GM18870 (cell line): ENCODE measurements around the gene NTHL1.
"Not testable (repeated sequence)": the region's sequence is repeated elsewhere in the genome, so short reads cannot be mapped to it uniquely, and the experiment has no call there.

Source experiments
- ATAC-seq: cut with Tn5 transposase; IDR thresholded peaks from one replicate; pipeline ENCODE4 v1.9.1; 2021; ENCODE audit warnings: moderate library complexity; ENCODE audit not compliant: unreplicated experiment

The NTHL1 gene

DNA sequence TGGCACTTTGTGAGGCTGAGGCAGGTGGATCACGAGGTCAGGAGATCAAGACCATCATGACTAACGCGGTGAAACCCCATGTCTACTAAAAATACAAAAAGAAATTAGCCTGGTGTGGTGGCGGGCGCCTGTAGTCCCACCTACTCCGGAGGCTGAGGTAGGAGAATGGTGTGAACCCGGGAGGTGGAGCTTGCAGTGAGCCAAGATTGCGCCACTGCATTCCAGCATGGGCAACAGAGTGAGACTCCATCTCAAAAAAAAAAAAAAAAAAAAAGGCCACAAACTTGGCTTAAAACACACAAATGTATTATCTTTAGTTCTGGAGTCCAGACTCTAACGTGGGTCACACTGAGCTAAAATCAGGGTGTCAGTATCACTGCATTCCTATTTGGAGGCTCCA, 35.9 kb downstream of the NTHL1 start:
- ATAC-seq = not testable (repeated sequence)

DNA sequence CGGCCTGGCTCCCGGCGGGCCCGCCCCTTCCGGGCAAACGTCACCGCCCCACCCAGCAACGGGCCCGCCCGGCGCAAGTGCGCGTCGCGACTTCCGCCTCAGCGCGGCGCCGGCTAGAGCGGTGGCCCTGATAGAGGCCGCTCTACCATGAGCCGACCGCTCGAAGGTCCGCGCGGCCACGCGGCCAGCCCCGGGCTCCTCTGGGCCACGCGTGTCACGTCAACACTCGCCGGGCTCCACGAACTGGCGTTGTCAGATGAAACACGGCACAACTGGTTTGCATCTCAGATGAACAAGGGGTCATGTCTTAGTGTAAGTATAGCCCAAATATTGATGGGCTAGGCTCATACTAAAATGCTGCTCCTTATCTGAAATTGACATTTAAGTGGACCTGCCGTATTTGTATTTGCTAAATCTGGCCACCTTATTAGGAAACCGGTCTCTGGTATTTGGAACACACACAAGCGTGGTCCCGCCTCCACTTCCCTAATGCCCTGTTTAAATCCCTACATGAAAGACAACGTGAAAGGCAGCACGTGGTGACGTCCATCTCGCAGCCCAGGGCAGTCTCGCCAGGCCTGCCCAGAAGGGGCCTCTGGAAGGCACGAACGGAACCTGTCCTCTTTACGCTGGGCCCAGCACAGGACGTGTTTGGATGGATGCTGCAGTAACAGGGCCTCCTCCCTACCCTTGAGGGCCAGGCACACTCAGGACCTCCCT, 37.7 kb downstream of the NTHL1 start, which contains the start of gene ZNF598:
Gene ZNF598, minus strand, starts transcription at position 31 of the 720 bp plus-strand sequence.
- no peak for ATAC-seq

DNA sequence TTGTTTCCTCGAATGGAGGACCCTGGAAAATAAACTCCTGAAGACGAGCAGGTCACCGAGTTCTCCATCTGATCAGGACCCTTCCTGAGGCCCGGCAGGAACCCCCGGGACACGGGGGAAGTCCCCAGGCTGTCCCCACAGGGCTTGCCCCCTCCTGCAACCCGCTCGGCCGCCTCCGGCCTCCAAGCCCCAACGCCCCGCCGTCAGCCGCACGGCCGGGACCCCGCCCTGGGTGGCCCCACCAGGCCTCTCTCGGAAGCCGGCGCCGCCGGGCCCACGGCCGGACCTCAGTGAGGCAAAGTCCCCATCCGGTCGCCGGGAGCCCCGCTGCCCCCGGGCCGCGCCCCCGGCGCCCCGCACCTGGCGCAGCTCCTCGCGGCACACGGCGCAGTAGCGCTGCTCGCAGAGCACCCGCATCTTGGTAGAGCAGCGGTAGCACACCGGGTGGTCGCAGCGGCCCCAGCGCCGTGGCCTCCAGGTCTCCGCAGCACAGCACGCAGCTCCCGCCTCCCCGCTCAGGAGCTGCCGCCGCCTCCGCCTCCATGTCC, 38.4 kb downstream of the NTHL1 start:
- no peak for ATAC-seq

DNA sequence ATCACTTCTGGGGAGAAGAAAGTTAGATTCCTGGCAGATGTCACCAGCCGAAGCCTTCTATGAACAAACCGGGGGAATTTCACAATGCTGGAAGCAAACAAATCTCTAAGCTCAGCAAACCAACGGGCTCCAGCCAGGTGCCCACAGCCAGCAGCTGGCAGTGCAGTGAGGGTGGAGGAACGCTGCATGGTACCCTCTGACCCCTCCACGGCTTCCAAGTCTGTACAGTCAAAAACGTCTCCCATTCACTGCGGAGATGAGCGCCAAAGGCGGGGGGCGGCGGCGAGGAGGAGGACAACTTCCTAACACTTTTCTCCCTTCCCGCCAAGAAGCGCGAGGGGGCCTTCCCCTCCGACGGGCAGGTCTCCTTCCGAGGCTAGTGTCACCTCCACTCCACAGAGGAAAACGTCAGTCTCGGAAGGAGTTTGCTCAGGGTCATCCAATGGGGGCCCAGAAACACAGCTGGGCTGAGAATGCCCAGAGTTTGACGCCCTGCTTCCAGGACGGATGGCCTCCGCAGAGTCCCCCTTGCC, 38.9 kb downstream of the NTHL1 start:
- ATAC-seq = no peak

DNA sequence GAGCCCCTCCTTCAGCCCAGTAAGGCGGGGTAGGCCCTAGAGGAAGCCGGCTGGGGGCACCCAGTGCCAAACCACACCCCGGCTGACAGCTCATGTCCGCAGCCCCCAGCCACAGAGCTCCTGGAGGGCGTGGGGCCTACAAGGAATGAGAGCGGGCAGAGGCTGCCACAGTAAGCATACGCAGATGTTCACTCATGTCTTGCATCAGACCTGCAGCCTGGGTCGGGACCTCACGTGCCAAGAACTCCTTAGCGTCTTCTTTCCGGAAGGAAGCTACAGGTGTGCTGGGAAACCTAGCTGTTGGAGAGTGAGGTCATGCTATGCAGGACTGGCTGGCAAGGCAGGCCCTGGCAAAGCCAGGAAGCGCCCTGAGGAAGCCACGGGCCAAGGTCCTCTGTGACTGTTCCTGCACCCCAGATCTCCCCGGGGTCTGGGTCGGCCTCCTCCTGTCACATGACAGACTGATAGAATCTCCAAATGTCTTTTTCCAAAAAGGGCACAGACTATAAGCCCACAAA, 39.6 kb downstream of the NTHL1 start:
- ATAC-seq = no peak

DNA sequence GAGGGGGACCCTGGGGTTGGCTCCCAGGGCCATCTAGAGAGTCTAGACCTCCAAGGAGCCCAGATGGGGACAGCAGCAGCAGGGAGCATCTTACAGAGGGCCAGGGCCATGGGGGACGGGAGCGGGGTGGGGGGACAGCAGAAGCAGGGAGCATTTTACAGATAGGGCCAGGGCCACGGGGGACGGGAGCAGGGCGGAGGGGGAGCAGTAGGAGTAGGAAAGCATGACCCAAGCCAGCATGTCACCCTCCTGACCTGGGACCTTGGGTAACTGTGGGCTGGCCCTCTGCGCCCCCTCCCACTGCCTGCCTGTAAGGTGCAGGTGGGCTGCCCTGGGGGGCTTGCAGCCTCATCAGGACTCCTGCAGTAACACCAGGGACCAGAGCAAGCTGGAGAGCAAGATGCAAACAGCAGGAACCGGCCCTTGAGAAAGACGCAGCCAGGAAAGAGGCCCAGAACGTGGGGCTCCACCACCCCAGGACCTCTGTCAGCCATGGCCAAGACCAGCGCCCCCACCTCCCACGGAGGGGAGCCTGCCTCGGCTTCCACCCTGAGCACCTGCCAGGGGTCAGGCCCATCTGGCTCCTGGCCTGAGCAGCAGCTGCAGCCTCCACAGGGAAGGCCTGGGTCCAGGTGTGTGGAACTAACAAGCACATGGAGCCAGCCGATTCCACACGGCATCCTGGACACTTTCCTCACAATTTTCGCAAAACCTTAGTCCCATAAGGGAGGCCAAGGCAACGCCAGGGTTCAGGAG, 40.4 kb downstream of the NTHL1 start:
- no peak for ATAC-seq

DNA sequence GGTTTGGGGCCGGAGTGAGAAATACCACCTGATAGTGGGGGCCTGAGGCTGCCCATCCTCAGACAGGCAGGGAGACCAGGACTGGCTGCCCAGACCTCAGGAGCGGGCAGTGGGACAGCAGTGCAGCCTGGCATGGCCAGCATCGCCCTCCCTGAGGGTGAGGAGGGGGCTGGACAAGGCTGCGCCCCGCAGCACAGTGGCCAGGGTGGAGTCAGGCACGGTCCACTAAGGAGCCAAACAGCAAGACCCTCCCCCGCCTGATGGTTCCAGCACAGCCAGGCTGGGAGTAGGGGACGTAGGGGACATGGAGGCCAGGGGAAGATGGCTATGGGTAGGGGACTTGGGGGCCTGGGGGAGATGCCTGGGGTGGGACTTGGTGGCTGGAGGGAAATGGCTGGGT, 41.3 kb downstream of the NTHL1 start:
- ATAC-seq = no peak

DNA sequence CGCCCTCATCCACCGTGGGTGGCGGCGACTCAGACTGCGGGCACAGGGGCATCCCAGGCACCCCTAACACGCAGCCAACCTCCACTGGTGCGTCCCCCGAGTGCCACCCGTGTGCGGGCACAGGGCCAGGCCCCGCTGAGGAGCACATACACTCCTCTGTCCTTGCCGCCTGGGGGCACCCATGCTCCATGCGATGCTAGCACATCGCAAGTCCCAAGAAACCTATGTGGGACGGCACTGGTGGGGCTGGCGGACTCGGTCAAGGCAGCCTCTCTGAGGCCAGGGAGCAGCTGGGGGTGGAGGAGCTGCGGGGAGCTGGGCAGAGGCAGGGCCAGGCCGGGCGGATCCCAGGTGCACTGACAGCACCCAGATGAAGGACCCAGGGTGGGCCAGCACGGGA, 42.0 kb downstream of the NTHL1 start:
- no peak for ATAC-seq

DNA sequence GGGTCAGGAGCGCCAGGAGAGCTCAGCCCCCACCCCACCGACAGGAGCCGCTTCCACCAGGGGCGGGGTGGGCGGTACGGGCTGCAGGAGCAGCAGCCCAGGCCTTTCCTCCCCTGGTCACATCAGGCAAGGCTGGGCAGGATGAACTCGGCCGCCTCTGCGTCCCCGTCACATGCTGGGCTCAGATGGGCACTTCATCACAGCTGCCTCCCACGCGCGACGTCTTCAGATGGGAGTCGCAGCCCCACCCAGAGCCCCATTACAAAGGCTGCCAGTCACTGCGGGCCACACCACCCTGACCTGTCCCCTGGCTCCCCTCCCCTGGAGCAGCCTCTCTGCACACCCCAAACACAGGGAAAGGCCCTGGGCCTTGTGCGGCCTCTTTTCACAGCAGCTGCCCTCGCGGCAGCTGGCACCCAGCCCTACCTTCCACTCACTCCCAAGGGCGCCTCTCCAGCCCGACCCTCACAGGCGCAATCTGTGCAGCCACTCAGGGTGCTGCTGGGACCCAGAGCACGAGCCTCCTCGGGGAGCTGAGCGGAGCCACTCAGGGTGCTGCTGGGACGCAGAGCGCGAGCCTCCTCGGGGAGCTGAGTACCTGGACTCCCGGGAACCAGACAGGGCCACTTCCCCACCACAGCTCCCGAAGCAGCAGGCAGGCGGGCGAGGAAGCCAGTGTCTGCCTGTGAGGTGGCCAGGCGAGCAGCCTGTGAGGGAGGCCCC, 42.7 kb downstream of the NTHL1 start:
- no peak for ATAC-seq

DNA sequence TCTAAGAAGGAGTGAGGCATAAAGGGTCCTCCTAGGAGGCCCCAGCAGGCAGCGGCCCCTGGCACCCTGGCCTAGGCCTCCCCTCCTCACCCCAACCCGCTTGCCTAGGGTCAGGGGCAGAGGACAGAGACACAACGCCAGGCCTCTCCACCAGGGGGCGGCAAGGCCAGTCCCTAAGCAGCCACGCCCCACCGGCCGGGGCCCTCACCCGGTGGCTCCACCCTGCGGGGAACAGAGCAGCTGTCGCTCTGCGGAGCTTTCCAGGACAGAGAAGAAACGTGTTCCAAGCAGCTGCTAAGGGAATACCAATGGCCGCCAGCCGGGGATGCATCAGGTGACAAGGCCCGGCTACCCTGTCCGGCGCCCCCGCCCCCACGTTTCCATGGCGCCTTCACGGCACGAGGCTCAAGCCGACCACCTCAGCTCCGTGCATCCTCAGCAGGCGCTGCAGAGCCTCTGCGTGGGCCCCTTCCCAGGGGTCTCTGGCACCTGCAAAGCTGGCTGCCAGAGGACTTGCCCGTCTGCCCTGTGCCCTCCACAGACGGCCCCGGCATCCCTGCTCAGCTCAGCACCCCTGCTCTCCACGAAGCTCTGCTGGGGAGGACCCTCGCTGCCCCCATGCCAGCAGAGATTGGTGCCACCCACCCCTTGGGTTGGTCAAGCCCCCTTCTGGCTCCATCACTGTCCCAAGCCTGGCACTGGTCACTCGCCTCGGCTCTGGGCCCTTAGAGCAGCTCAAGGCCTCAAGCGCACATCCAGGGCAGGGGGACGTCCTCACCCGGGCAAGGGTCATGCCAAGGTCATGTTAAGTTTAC, 43.6 kb downstream of the NTHL1 start:
- ATAC-seq = no peak

DNA sequence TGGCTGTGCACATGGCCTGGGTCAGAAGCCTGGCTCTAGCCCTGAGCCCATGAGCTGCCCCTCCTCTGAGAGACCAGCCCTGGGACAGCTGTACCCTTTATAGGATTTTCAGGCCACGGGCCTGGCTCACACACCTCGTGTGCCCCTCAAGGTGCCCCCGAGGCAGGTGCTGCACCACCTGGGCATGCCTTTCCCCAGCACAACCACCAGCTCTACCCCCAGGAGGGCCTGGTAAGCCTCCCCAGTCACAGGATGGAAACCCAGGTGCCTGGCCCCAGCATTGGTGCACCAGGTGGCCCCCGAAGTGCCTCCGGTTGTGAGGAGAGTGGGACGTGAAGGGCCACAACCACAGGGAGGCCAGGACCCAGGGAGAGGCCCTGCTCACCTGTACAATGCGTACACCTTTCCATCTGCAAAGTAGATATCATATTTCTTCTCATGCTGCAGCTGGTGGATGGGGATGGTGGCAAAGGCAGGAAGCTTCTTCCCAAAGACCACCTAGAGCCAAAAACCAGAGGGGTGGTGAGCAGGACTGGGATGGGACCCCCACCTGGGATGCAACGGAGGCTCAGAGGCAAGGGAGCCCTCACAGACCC, 44.3 kb downstream of the NTHL1 start:
- no peak for ATAC-seq

DNA sequence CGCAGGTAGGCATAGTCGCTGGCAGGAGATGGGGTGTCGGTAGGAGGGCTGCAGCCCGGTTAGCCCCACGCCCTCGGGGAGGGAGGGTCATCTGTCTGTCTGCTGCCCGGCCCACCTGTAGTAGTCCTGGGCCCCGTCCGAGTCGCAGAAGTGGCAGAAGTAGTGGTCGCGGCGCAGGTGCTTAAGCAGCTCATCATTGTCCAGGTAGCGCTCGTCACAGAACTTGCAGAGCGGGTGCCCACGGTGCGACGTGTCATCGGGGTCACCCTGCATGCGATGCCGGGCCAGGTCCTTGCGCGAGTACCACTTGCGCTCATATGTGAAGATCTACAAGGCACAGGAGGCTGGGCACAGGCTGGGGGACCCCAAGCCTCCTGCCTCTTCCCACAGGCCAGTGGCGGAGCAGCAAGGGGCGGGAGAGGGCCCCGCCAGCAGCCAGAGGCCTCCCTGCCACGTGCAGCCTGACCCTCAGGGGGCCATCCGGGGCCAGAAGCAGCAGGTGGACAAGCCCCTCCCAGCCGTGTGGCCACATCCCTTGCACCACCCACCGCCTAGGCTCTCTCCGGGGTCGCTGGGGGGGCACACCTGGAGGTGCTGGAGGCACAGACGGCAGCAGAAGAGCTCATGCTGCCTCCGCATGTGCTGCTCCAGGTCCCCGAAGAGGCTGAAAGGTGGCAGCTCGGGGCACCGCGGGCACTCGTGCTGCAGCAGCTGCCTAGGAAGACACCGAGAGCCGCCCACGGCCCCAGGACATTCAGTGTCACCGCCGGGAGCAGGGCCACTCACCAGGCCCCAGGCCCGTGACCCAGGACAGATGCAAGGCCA, 45.0 kb downstream of the NTHL1 start:
- no peak for ATAC-seq

DNA sequence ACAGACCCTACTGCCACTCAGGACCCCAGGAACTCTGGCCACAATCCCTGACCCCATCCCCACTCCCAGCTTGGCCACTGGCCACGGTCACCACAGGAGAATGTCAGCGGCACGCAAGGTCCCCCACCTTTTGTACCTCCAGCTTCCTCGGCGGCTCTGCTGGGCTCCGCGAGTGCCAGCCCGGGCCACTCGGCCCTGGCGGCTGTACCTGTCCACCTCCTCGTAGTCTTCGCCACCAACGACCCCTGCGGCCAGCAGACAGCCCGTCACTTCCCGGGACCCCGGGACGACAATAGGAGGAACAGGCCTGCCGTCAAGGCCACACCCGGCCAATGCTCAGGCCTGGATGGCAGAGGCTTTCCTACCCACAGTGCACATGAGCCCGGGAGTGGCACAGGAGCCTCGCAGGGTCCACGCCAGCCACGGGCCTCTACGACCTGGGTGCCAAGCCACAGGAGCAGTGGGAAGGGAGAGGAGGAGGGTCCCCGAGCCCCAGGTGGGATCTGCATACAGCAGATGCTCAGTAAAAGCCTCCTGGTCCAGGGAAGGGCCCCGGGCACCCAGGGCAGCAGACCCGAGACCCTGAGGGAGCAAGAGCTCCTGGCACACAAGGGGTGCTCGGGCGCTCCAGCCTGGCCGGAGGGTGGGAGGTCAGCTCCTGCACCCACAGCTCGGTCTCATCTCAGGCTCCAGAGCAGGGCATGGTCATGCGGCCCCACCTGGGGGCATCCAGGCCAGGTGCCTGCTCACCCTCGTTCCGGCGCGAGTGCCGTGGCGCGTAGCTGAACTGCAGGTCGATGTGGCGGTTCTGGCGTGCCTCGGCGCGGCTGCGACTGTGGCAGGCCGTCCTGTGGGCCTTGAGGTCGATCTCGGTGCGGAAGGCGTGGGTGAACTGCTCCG, 45.9 kb downstream of the NTHL1 start:
- no peak for ATAC-seq

DNA sequence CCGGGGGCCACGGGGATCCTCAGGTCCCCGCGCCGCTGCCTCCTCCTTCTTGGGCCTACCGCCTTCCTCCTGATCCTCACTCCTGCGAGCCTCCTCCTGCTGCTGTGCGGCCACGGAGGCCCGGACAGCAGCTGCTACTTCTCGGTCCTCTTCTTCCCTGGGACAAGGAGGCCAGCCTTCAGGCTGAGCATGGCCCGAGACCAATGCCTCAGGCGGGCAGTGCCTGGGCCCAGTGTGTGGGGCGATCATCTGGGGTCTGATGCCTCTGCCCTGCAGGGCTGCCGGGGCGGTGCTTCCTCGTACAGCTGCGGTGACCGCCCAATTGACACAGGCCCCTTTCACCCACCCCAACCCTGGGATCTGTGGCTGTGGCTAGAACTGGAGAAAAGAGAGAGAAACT, 46.6 kb downstream of the NTHL1 start:
- ATAC-seq = no peak

DNA sequence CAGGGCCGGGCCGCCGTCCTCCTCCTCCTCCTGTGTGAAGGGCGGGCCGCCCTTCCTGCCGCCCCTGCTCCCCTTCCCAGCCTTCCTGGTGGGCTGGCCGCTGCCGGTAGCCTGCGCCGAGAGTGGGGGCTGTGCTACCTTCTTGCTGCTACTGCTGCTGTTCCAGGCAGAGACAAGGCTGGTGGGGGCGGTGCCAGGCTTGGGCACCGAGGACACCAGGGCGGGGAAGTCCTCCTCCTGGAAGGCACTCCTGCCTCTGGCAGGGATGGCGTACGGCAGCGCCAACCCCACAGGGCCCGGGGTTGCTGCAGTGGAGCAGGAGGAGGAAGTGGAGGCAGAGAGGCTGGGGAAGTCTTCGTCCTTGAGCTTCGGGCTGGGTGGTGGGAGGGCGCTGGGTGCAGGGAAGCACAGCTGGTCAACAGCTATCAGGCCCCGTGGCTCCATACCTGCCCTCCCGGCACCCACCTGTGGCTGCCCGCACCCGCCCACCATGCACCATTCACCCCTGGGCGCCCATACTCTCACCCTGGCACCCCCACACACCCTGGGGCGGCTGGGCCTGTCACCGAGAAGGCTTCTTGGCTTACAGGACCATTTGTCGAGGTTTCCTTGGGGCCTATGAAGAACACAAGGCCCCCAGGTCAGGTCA, 47.6 kb downstream of the NTHL1 start:
- no peak for ATAC-seq

DNA sequence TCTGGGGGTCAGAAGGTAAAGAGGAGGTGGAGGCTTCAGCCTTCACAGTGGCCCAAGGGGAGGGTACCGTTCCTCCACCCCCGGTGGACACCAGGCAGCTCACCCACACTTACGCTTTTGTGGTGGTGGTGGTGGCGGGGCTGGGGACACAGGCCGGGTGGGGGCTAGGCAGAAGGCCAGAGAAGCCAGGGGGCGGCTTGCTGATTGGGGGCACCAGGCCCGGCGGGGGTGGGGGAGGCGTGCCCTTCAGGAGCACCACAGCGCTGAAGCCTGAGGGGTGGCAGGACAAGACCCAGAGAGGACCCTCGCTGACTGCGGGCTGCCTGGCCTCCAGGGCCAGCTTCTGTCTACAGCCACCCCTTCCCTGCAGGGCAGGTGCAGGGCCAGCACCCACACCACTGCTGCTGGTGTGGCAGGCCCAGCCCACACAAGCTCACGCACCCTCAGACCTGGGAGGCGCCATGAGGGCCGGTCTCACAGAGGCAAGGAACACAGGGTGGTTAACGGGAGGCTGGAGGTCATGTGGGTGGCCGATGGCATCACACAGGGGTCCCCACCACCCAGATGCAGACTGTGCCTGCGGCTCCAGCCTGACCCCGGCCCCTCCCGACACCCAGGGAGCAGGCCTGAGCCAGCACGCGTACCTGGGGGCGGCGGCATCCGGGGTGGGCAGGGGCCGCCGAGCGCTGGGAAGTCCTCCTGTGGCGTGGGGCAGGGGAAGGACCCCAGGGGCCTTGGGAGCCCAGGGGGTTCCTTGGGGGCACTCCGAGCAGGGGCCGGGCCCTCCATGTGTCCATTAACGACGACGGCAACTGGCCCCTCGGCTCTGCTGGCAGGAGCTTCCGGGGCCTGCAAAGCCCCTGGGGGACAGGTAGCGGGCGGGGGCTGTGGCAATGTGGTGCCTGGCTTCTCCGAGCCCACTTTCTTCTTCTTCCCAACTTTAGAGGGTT, 48.5 kb downstream of the NTHL1 start:
- no peak for ATAC-seq
